Mesothelial cell of epicardium (in vitro differentiated cells): ENCODE results near the gene ERC2. TPM values are rescaled to one million over a fixed set of nuclear protein-coding genes. Genes with fewer than 3 reads are reported as not detected.

Source experiments
- DNase-seq, 2 experiments: peaks; one replicate each; pipeline ENCODE4 v3.0.0; 2021; ENCODE audit warnings: low spot score in 2 of 2; ENCODE audit not compliant: unreplicated experiment in 2 of 2
- H3K27ac Mint-ChIP-seq: 2 replicates; pipeline ENCODE4 v1.8.0; 2021; ENCODE audit warnings: mixed read lengths
- H3K27me3 Mint-ChIP-seq: 2 replicates; pipeline ENCODE4 v1.8.0; 2021; ENCODE audit warnings: low read depth, mixed read lengths
- H3K36me3 Mint-ChIP-seq: 2 replicates; pipeline ENCODE4 v1.8.0; 2021; ENCODE audit warnings: mixed read lengths
- H3K4me1 Mint-ChIP-seq: 2 replicates; pipeline ENCODE4 v1.8.0; 2021; ENCODE audit warnings: mixed read lengths
- H3K4me3 Mint-ChIP-seq: 2 replicates; pipeline ENCODE4 v1.8.0; 2021; ENCODE audit warnings: mild to moderate bottlenecking, moderate library complexity, mixed read lengths
- H3K9me3 Mint-ChIP-seq: 2 replicates; pipeline ENCODE4 v1.8.0; 2021; ENCODE audit warnings: mixed read lengths
- CTCF ChIP-seq: fragments of 200-600 bp; sonication (generic); IDR thresholded peaks from one replicate; pipeline ENCODE4 v1.5.0; 2021; ENCODE audit warnings: antibody characterized with exemption; ENCODE audit not compliant: unreplicated experiment
- total RNA-seq: library from RNA; stranded (reverse); gene quantifications from 3 replicates; pipeline ENCODE4 v1.2.1, GENCODE V29; 2021

ERC2 gene
- total RNA-seq, 1 donor from 2014 or later, result 15.6 TPM

- Mint-ChIP-seq H3K27ac (no peak overlapping the region), H3K27me3 (no peaks in the 10 kb centered on the region), H3K36me3 (peaks cover 13% of the 10 kb centered on the region)
Measured at GRCh38 chr3:55965776-55966175, 502.5 kb downstream of the ERC2 start.

GRCh38 chr3:55964491-55964985, 503.7 kb downstream of the ERC2 start:
- Mint-ChIP-seq H3K36me3 (peaks cover 13% of the 10 kb centered on the region), H3K27ac (no peak overlapping the region), H3K9me3 (peaks cover 20% of the 10 kb centered on the region), H3K27me3 (peaks cover 4% of the 10 kb centered on the region), H3K4me3 (no peak overlapping the region), H3K4me1 (peaks cover 15% of the 10 kb centered on the region)
- no peak for DNase-seq
- TF ChIP-seq CTCF, result no peak

More at GRCh38 chr3:55965776-55966175, 502.5 kb downstream of the ERC2 start:
- Mint-ChIP-seq H3K4me1 (peaks cover 24% of the 10 kb centered on the region), H3K4me3 (no peak overlapping the region), H3K9me3 (peaks cover 20% of the 10 kb centered on the region)
- no peak for DNase-seq
- TF ChIP-seq CTCF, result no peak

GRCh38 chr3:55963601-55964000, 504.7 kb downstream of the ERC2 start:
- H3K27ac Mint-ChIP-seq, result no peak overlapping the region
- H3K4me3 Mint-ChIP-seq, result no peak overlapping the region

GRCh38 chr3:55959471-55960080, 508.7 kb downstream of the ERC2 start:
- H3K4me3 Mint-ChIP-seq, result no peak overlapping the region
- no peak for TF ChIP-seq CTCF
- H3K27me3 Mint-ChIP-seq, result peaks cover 4% of the 10 kb centered on the region
- no peak overlapping the region for H3K27ac Mint-ChIP-seq
- H3K36me3 Mint-ChIP-seq, result no peaks in the 10 kb centered on the region
- DNase-seq, result no peak
- no peaks in the 10 kb centered on the region for H3K9me3 Mint-ChIP-seq
- H3K4me1 Mint-ChIP-seq, result peaks cover 10% of the 10 kb centered on the region

More at GRCh38 chr3:55963601-55964000, 504.7 kb downstream of the ERC2 start:
- H3K36me3 Mint-ChIP-seq, result peaks cover 13% of the 10 kb centered on the region
- no peak for TF ChIP-seq CTCF
- H3K9me3 Mint-ChIP-seq, result peaks cover 18% of the 10 kb centered on the region
- H3K27me3 Mint-ChIP-seq, result peaks cover 4% of the 10 kb centered on the region
- no peak for DNase-seq
- H3K4me1 Mint-ChIP-seq, result peaks cover 6% of the 10 kb centered on the region

GRCh38 chr3:55958605-55959004, 509.7 kb downstream of the ERC2 start:
- Mint-ChIP-seq H3K4me1 (peaks cover 10% of the 10 kb centered on the region), H3K9me3 (no peaks in the 10 kb centered on the region), H3K36me3 (no peaks in the 10 kb centered on the region), H3K27ac (no peak overlapping the region), H3K4me3 (no peak overlapping the region), H3K27me3 (peaks cover 4% of the 10 kb centered on the region)
- no peak for DNase-seq
- no peak for TF ChIP-seq CTCF
